ENCODE results near the gene PPP1R13B. TPM values are rescaled to one million over a fixed set of nuclear protein-coding genes. Genes with fewer than 3 reads are reported as not detected.

PPP1R13B gene
- total RNA-seq, 1 experiment from 2014 or later: 26.5 TPM

GRCh38 chr14:103806805-103807204 is 40.6 kb downstream of the PPP1R13B start:
- intact Hi-C loops (cut with micrococcal nuclease; ENCODE audit: unreplicated experiment): no loop called here

DNA sequence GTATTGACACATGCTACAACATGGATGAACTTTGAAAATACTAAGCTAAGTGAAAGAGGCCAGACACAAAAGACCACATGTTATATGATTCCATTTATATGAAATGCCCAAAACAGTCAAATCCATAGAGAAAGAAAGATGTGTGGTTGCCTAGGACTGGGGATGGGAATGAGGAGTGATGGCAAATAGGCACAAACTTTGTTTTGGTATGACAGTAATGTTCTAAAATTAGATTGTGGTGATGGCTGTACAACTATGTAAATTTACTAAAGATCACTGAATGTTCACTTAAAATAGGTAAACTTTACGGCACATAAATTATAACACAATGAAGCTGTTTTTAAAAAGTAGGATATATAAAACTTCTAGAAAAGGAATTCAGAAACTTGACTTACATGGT is 41.7 kb downstream of the PPP1R13B start:
- no peak overlapping the region for H3K4me3 ChIP-seq
- no peak overlapping the region for H2AFZ ChIP-seq

More at GRCh38 chr14:103806805-103807204, 40.6 kb downstream of the PPP1R13B start:
- Histone ChIP-seq H3K27ac (no peak overlapping the region), H3K36me3 (ENCODE audit: low read depth) (no peaks in the 10 kb centered on the region), H3K9me3 (ENCODE audit: insufficient read depth, low read depth) (no peaks in the 10 kb centered on the region), H3K4me1 (replicated peaks; ENCODE audit: insufficient read depth) (no peaks in the 10 kb centered on the region), H3F3A (ENCODE audit: insufficient read depth, low read depth) (no peaks in the 10 kb centered on the region), H4K20me1 (ENCODE audit: insufficient read depth) (0 out of 2 replicates have a peak, but pooled peaks cover 6% of the 10 kb centered on the region), H3K4me2 (no peak overlapping the region), H3K79me2 (ENCODE audit: low read depth) (no peaks in the 10 kb centered on the region), H3K4me3 (no peak overlapping the region), H2AFZ (no peak overlapping the region), H3K27me3 (ENCODE audit: insufficient read depth, low read depth) (no peaks in the 10 kb centered on the region), H3K9me2 (ENCODE audit: insufficient read depth) (no peaks in the 10 kb centered on the region)
- no peak for DNase-seq
- no peak for TF ChIP-seq CTCF (conservative IDR thresholded peaks at IDR 0.05)
- TF ChIP-seq EZH2 (IDR thresholded peaks at IDR 0.05; ENCODE audit: low read depth): no peak
- CTCF ChIA-PET: interaction anchor here (0.7 kb wide), 1 partner anchor 97 kb away, joined by 3 read pairs; no protein-coding TSS in a partner anchor
- no TSS peak for BruUV-seq (replicated peaks)
- POLR2A ChIA-PET (ENCODE audit: unreplicated experiment): no interaction called here

GRCh38 chr14:103803661-103804060 is 43.7 kb downstream of the PPP1R13B start:
- Histone ChIP-seq H3K9me3 (ENCODE audit: insufficient read depth, low read depth) (no peaks in the 10 kb centered on the region), H3K4me1 (replicated peaks; ENCODE audit: insufficient read depth) (no peaks in the 10 kb centered on the region), H2AFZ (no peak overlapping the region), H3K4me3 (no peak overlapping the region), H3K4me2 (no peak overlapping the region), H3K27ac (no peak overlapping the region), H3F3A (ENCODE audit: insufficient read depth, low read depth) (no peaks in the 10 kb centered on the region), H3K36me3 (ENCODE audit: low read depth) (no peaks in the 10 kb centered on the region), H3K27me3 (ENCODE audit: insufficient read depth, low read depth) (no peaks in the 10 kb centered on the region), H4K20me1 (ENCODE audit: insufficient read depth) (0 out of 2 replicates have a peak, but pooled peaks cover 1% of the 10 kb centered on the region), H3K79me2 (ENCODE audit: low read depth) (no peaks in the 10 kb centered on the region), H3K9me2 (ENCODE audit: insufficient read depth) (no peaks in the 10 kb centered on the region)
- intact Hi-C loops (cut with micrococcal nuclease; ENCODE audit: unreplicated experiment): no loop called here
- DNase-seq: no peak
- ChIA-PET POLR2A (ENCODE audit: unreplicated experiment) (no interaction called here), CTCF (no interaction called here)
- BruUV-seq (replicated peaks): no TSS peak
- TF ChIP-seq CTCF (conservative IDR thresholded peaks at IDR 0.05) (no peak), EZH2 (IDR thresholded peaks at IDR 0.05; ENCODE audit: low read depth) (no peak)

More for the DNA sequence above, 41.7 kb downstream of the PPP1R13B start:
- intact Hi-C loops (cut with micrococcal nuclease; ENCODE audit: unreplicated experiment): no loop called here
- Histone ChIP-seq H3K27ac (no peak overlapping the region), H3K4me1 (replicated peaks; ENCODE audit: insufficient read depth) (no peaks in the 10 kb centered on the region), H3K9me2 (ENCODE audit: insufficient read depth) (no peaks in the 10 kb centered on the region), H3K4me2 (no peak overlapping the region), H3K36me3 (ENCODE audit: low read depth) (no peaks in the 10 kb centered on the region), H3F3A (ENCODE audit: insufficient read depth, low read depth) (no peaks in the 10 kb centered on the region), H3K9me3 (ENCODE audit: insufficient read depth, low read depth) (no peaks in the 10 kb centered on the region), H3K27me3 (ENCODE audit: insufficient read depth, low read depth) (no peaks in the 10 kb centered on the region), H3K79me2 (ENCODE audit: low read depth) (no peaks in the 10 kb centered on the region), H4K20me1 (ENCODE audit: insufficient read depth) (0 out of 2 replicates have a peak, but pooled peaks cover 6% of the 10 kb centered on the region)
- POLR2A ChIA-PET (ENCODE audit: unreplicated experiment): no interaction called here
- DNase-seq: no peak
- no peak for TF ChIP-seq EZH2 (IDR thresholded peaks at IDR 0.05; ENCODE audit: low read depth)
- TF ChIP-seq CTCF (conservative IDR thresholded peaks at IDR 0.05): no peak
- CTCF ChIA-PET: interaction anchor here (0.6 kb wide), 1 partner anchor 189 kb away, joined by 3 read pairs; no protein-coding TSS in a partner anchor
- BruUV-seq (replicated peaks): no TSS peak

All from PC-9 (cell line).